GM12878 (cell line): ENCODE data around the gene ERCC1. TPM values are rescaled to one million over a fixed set of nuclear protein-coding genes. Genes with fewer than 3 reads are reported as not detected.

Source experiments
- ATAC-seq: fragments of 200-7000 bp; cut with Tn5 transposase; 3 replicates; pipeline ENCODE4 v1.9.1; 2020; ENCODE audit warnings: mild to moderate bottlenecking, moderate library complexity
- BruUV-seq: library from RNA; stranded (reverse); fragments of 400-500 nt; replicated peaks from 2 replicates; lab custom pipeline; 2021; lab: Mats Ljungman, UMichigan
- CTCF ChIA-PET: fragments of 300-600 bp; sonication (Branson Sonifier 250); formaldehyde crosslinking; extraction: SDS; loops from one replicate; lab custom pipeline; 2021; ENCODE audit warnings: inconsistent platforms; lab: Yijun Ruan, JAX
- POLR2A ChIA-PET: fragments of 350-600 bp; formaldehyde crosslinking; extraction: SDS; loops from one replicate; lab custom pipeline; 2021; ENCODE audit warnings: inconsistent platforms; lab: Charles Lee
- RAD21 ChIA-PET: fragments of 300-600 bp; sonication (Branson Sonifier 250); formaldehyde crosslinking; loops from one replicate; lab custom pipeline; 2023; ENCODE audit warnings: antibody characterized with exemption; ENCODE audit not compliant: unreplicated experiment; lab: Charles Lee
- SMC1A ChIA-PET: fragments of 300-600 bp; sonication (Branson Sonifier 250); formaldehyde crosslinking; loops from one replicate; lab custom pipeline; 2023; ENCODE audit not compliant: unreplicated experiment, uncharacterized antibody; lab: Charles Lee
- DNase-seq: peaks from one replicate; pipeline ENCODE4 v3.0.0-alpha.2; 2011; ENCODE audit warnings: low read depth, low spot score
- FAIRE-seq: peaks from 3 replicates; lab custom pipeline; 2011; peaks lifted over from hg19 to GRCh38; lab: Jason Lieb, UNC
- H2AFZ ChIP-seq: 2 replicates; pipeline ENCODE4 v1.6.0; 2011; ENCODE audit warnings: low read depth, low read length, control low read depth; ENCODE audit not compliant: control insufficient read depth
- H3K27ac ChIP-seq: 2 replicates; pipeline ENCODE4 v1.5.1; 2011; ENCODE audit warnings: control low read depth; ENCODE audit not compliant: control insufficient read depth, insufficient read depth
- H3K27me3 ChIP-seq, 2 experiments: replicated peaks in 1 of 2; 2 replicates each; pipeline versions ENCODE4 v1.6.0 to v1.6.1; 2011; ENCODE audit warnings: low read length in 1 of 2; ENCODE audit not compliant: control insufficient read depth in 2 of 2, insufficient read depth in 2 of 2
- H3K36me3 ChIP-seq, 2 experiments: 2 replicates each; pipeline ENCODE4 v1.5.1; 2011; ENCODE audit warnings: low read length in 1 of 2; ENCODE audit not compliant: control insufficient read depth in 2 of 2, insufficient read depth in 2 of 2
- H3K4me1 ChIP-seq: 2 replicates; pipeline ENCODE4 v1.6.1; 2011; ENCODE audit warnings: mild to moderate bottlenecking, low read length, moderate library complexity, mixed read lengths; ENCODE audit not compliant: control insufficient read depth, insufficient read depth
- H3K4me2 ChIP-seq: 2 replicates; pipeline ENCODE4 v1.6.0; 2011; ENCODE audit warnings: control low read depth; ENCODE audit not compliant: control insufficient read depth, insufficient read depth
- H3K4me3 ChIP-seq: fragments of 200-600 bp; sonication (generic); 2 replicates; pipeline ENCODE4 v1.5.1; 2016
- H3K79me2 ChIP-seq: 2 replicates; pipeline ENCODE4 v1.6.0; 2011; ENCODE audit warnings: low read length; ENCODE audit not compliant: control insufficient read depth, insufficient read depth
- H3K9ac ChIP-seq: 2 replicates; pipeline ENCODE4 v1.8.0; 2011; ENCODE audit warnings: low read length, control low read depth, mixed read lengths; ENCODE audit not compliant: control insufficient read depth, insufficient read depth
- H3K9me3 ChIP-seq: replicated peaks from 3 replicates; pipeline ENCODE4 v1.5.1; 2011; ENCODE audit warnings: mild to moderate bottlenecking, low read length; ENCODE audit not compliant: control insufficient read depth, insufficient read depth
- H4K20me1 ChIP-seq: 2 replicates; pipeline ENCODE4 v1.6.0; 2011; ENCODE audit not compliant: control insufficient read depth, insufficient read depth
- BHLHE40 ChIP-seq, 2 experiments: fragments of 450-650 bp in 1 of 2; IDR thresholded peaks; 2 replicates each; pipeline ENCODE4 v1.6.1; 2011 to 2017; ENCODE audit warnings: low read depth in 2 of 2, borderline replicate concordance in 1 of 2, improper control_type of control experiment in 1 of 2, low read length in 1 of 2, mild to moderate bottlenecking in 1 of 2
- E4F1 ChIP-seq: fragments of 450-650 bp; IDR thresholded peaks from 2 replicates; pipeline ENCODE4 v1.6.1; 2018; ENCODE audit warnings: borderline replicate concordance, mild to moderate bottlenecking; ENCODE audit not compliant: partially characterized antibody
- ELK1 ChIP-seq: IDR thresholded peaks from 2 replicates; pipeline ENCODE4 v1.6.1; 2012; ENCODE audit warnings: low read depth, low read length, improper control_type of control experiment
- ESRRA ChIP-seq: IDR thresholded peaks from 2 replicates; pipeline ENCODE4 v1.6.1; 2012; ENCODE audit warnings: mild to moderate bottlenecking, low read length, improper control_type of control experiment
- HDAC6 ChIP-seq: fragments of 200-600 bp; sonication (generic); IDR thresholded peaks from one replicate; pipeline ENCODE4 v1.8.0; 2017; ENCODE audit warnings: antibody characterized with exemption; ENCODE audit not compliant: unreplicated experiment
- KLF5 ChIP-seq: fragments of 450-650 bp; IDR thresholded peaks from 2 replicates; pipeline ENCODE4 v1.6.1; 2014; ENCODE audit warnings: mild to moderate bottlenecking; ENCODE audit not compliant: partially characterized antibody
- MAX ChIP-seq: IDR thresholded peaks from 2 replicates; pipeline ENCODE4 v1.6.1; 2012; ENCODE audit warnings: low read depth, low read length, improper control_type of control experiment
- NR2F1 ChIP-seq: fragments of 450-650 bp; conservative IDR thresholded peaks from 2 replicates; pipeline ENCODE4 v1.6.1; 2017; ENCODE audit warnings: mild to moderate bottlenecking
- RELB ChIP-seq: fragments of 450-650 bp; IDR thresholded peaks from 2 replicates; pipeline ENCODE4 v1.6.1; 2017; ENCODE audit warnings: low read depth, mild to moderate bottlenecking, moderate library complexity
- SIN3A ChIP-seq: IDR thresholded peaks from 2 replicates; pipeline ENCODE4 v1.6.1; 2012; ENCODE audit warnings: low read depth, low read length, improper control_type of control experiment
- SMAD5 ChIP-seq: IDR thresholded peaks from 2 replicates; pipeline ENCODE4 v1.6.1; 2016; ENCODE audit warnings: antibody characterized with exemption, low read depth
- STAT3 ChIP-seq: IDR thresholded peaks from 2 replicates; pipeline ENCODE4 v1.6.1; 2011; ENCODE audit warnings: low read depth, low read length, improper control_type of control experiment
- TCF7 ChIP-seq: IDR thresholded peaks from 2 replicates; pipeline ENCODE4 v1.6.1; 2014; ENCODE audit warnings: antibody characterized with exemption, borderline replicate concordance
- ZNF274 ChIP-seq: IDR thresholded peaks from one replicate; pipeline ENCODE4 v1.8.0; 2011; ENCODE audit not compliant: insufficient read length, insufficient read depth
- WGBS: methylation state at CpG from one replicate; pipeline ENCODE4 v1.1.6; 2016; ENCODE audit warnings: low lambda C conversion rate; ENCODE audit not compliant: insufficient replicate concordance, insufficient coverage; ENCODE audit errors: missing lambda C conversion rate; 5-methylcytosine and 5-hydroxymethylcytosine counted together
- in situ Hi-C: fragments of 300-500 bp; cut with MboI; formaldehyde crosslinking; loops from 9 replicates; pipeline ENCODE4 v1.14.3; 2018; ENCODE audit warnings: mixed read lengths
- intact Hi-C: fragments of 100-400 bp; cut with micrococcal nuclease; formaldehyde crosslinking; loops from one replicate; pipeline ENCODE4 v1.14.2; 2022; ENCODE audit not compliant: unreplicated experiment
- polyA plus RNA-seq, 11 experiments: library from polyadenylated mRNA; depleted of rRNA in 4 of 11; unstranded in 6 of 11; stranded (reverse) in 5 of 11; fragments of >200 nt; fragmentation: Nextera tagmentation in 4 of 11; fragmentation: Illumina TruSeq in 1 of 11; extraction: Ambion mirVana in 4 of 11; extraction: Trizol in 1 of 11; gene quantifications; 1 replicate in 1 of 11; 2 replicates in 10 of 11; pipeline versions ENCODE4 v1.2.1 to v1.2.3, GENCODE V29; 2011 to 2016; ENCODE audit warnings: inconsistent platforms in 2 of 11, missing spikeins in 2 of 11, low read depth in 1 of 11
- total RNA-seq, 4 experiments: library from RNA; depleted of rRNA in 3 of 4; stranded (reverse); fragments of >200 nt in 3 of 4; fragmentation: Illumina TruSeq in 1 of 4; extraction: Trizol in 1 of 4; gene quantifications; 2 replicates each; pipeline versions ENCODE4 v1.2.1 to v1.2.3, GENCODE V29; 2013 to 2021
- TF ChIP-seq, protein P1 (sequence below): fragments of 450-650 bp; IDR thresholded peaks from 2 replicates; pipeline ENCODE4 v1.6.1; 2014; ENCODE audit warnings: mild to moderate bottlenecking

The ERCC1 gene
- total and polyA plus RNA-seq, 10 of the 15 experiments (the other 5 are each of a cell fraction or from before 2014, with no cell fraction given): 14.7 to 104 (median 61.1) TPM

DNA sequence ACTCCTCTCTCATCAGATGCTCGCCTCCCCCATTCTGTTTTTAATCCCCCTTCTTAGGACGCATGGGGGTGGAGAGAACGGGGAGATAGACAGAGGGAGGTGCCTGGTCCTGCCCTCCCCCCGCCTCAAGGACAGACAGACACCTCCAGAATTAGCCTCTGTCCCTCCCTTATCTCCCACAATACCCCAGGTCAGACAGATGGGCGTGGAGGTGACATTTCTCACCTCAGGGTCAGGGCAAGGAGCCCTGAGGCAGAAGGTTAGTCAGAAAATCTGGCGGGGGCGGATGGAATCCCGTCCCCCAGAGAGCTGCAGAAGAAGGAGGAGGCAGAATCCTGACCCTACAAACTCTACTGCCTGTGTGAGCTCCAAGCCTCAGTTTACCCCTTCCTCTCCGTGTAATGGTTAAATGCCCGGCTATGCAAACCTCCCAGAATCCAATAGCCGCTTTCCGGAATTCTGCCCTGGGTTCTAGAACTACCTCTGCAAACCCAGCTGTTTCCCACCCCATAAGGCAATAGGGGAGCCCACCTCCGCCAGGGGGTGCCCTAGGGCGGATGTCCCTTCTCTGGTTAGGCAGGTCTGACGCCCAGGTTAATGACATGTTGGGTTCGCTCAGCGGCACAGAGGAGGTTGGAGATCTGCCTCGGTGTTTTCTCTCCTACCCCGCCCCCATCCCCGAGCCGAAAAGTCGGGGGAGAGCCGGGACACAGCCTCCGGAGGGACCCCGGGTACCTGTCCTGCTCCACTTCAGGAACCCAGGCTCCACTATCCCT lies 19.7 kb downstream of the ERCC1 start:
- FAIRE-seq: no peak
- Histone ChIP-seq H3K27me3 (no peaks in the 10 kb centered on the region; a peak in 1 of 4 replicates), H3K79me2 (peaks cover 7% of the 10 kb centered on the region), H3K9me3 (no peaks in the 10 kb centered on the region), H3K36me3 (peaks cover 0 to under 1% of the 10 kb centered on the region in 2 experiments; a peak in 2 of 4 replicates), H3K9ac (peak overlapping the region; percentile 31; the same call in 1 of the 2 replicates), H3K27ac (no peak overlapping the region), H3K4me1 (peaks cover 4% of the 10 kb centered on the region), H2AFZ (peak overlapping the region; percentile 95), H3K4me3 (peak overlapping the region; percentile 98), H3K4me2 (peak overlapping the region; percentile 96), H4K20me1 (no peaks in the 10 kb centered on the region)
- peak; percentile 49 for ATAC-seq
- DNase-seq: no peak
- in situ Hi-C loops: no loop called here
- intact Hi-C loops: loop anchor here (10.0 kb wide), 1 partner anchor 241 kb away; no protein-coding TSS in a partner anchor
- CTCF ChIA-PET: interaction anchor here (0.7 to 5.2 kb wide), 14 partner anchors 10 to 91 kb away, joined by 3 to 93 read pairs (median 10); partner anchors contain the start of gene ERCC1
- 14% methylated on average over 22 of the region's 25 CpGs for WGBS
- BruUV-seq: no TSS peak
- POLR2A ChIA-PET: interaction anchor here (0.8 to 3.8 kb wide), 2 partner anchors 20 to 35 kb away, joined by 3 to 16 read pairs; partner anchors contain the start of gene ERCC1
- RAD21 ChIA-PET: interaction anchor here (0.6 to 4.8 kb wide), 8 partner anchors 16 to 365 kb away, joined by 3 to 48 read pairs (median 6); partner anchors contain the start of genes ERCC1 and SIX5
- SMC1A ChIA-PET: interaction anchor here (1.2 to 6.2 kb wide), 7 partner anchors 9 to 237 kb away, joined by 3 to 55 read pairs (median 4); partner anchors contain the start of gene FOSB
- TF ChIP-seq, protein P1, sequence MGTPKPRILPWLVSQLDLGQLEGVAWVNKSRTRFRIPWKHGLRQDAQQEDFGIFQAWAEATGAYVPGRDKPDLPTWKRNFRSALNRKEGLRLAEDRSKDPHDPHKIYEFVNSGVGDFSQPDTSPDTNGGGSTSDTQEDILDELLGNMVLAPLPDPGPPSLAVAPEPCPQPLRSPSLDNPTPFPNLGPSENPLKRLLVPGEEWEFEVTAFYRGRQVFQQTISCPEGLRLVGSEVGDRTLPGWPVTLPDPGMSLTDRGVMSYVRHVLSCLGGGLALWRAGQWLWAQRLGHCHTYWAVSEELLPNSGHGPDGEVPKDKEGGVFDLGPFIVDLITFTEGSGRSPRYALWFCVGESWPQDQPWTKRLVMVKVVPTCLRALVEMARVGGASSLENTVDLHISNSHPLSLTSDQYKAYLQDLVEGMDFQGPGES: no peak
- no peak for TF ChIP-seq ZNF274
- peak; percentile 7; the same call in 1 of the 2 replicates for TF ChIP-seq ELK1
- no peak for TF ChIP-seq SMAD5
- TF ChIP-seq TCF7: no peak
- peak; percentile 81; the same call in 1 of the 2 replicates for TF ChIP-seq NR2F1
- no peak for TF ChIP-seq E4F1
- TF ChIP-seq RELB: no peak
- TF ChIP-seq HDAC6: no peak
- no peak for TF ChIP-seq STAT3
- TF ChIP-seq KLF5: no peak
- no peak for TF ChIP-seq MAX
- TF ChIP-seq BHLHE40 (IDR thresholded peaks at IDR 0.05; ENCODE audit: borderline replicate concordance in 1 of 2, low read depth in 2 of 2, low read length in 1 of 2): no peak
- TF ChIP-seq ESRRA: no peak
- no peak; the same call in 1 of the 2 replicates for TF ChIP-seq SIN3A
